K562 (cell line): ENCODE measurements around the gene TARBP1. TPM values are rescaled to one million over a fixed set of nuclear protein-coding genes. Genes with fewer than 3 reads are reported as not detected.

ENCODE experiments used
- CBX3 ChIP-seq, 2 experiments: IDR thresholded peaks; 1 replicate in 1 of 2; 2 replicates in 1 of 2; pipeline ENCODE4 v1.6.1; 2012; ENCODE audit warnings: inconsistent platforms in 2 of 2, low read length in 2 of 2, borderline replicate concordance in 1 of 2, control low read depth in 1 of 2
- CEBPZ ChIP-seq: fragments of 150-350 bp; IDR thresholded peaks from 2 replicates; pipeline ENCODE4 v1.6.1; 2014; ENCODE audit warnings: low read depth, mild to moderate bottlenecking, low read length, borderline replicate concordance
- CLOCK ChIP-seq: fragments of 250-450 bp; sonication (Bioruptor Pico); IDR thresholded peaks from 2 replicates; pipeline ENCODE4 v1.4.0; 2020; ENCODE audit warnings: mild to moderate bottlenecking, moderate library complexity, borderline replicate concordance
- MBD2 ChIP-seq: sonication (generic); IDR thresholded peaks from 2 replicates; pipeline ENCODE4 v1.6.1; 2016; ENCODE audit warnings: low read depth, borderline replicate concordance
- MCM7 ChIP-seq, 2 experiments: fragments of 450-650 bp; IDR thresholded peaks; 2 replicates each; pipeline ENCODE4 v1.6.1; 2016 to 2018
- MXI1 ChIP-seq: IDR thresholded peaks from 2 replicates; pipeline ENCODE4 v1.6.1; 2011; ENCODE audit warnings: low read depth, mild to moderate bottlenecking, improper control_type of control experiment, low read length
- NFIC ChIP-seq: fragments of 450-650 bp; IDR thresholded peaks from 2 replicates; pipeline ENCODE4 v1.6.1; 2017; ENCODE audit warnings: mild to moderate bottlenecking, inconsistent platforms
- NFIX ChIP-seq: fragments of 250-450 bp; sonication (Bioruptor Pico); IDR thresholded peaks from 2 replicates; pipeline ENCODE4 v1.4.0; 2020; ENCODE audit warnings: low read depth, mild to moderate bottlenecking, moderate library complexity
- POLR3A ChIP-seq: IDR thresholded peaks from 2 replicates; pipeline ENCODE4 v1.6.1; 2011; ENCODE audit warnings: borderline replicate concordance, mild to moderate bottlenecking, moderate library complexity; ENCODE audit not compliant: insufficient read length, insufficient read depth; ENCODE audit errors: extremely low read depth
- TOE1 ChIP-seq, 2 experiments: fragments of 450-650 bp in 1 of 2; sonication (generic) in 1 of 2; formaldehyde crosslinking in 1 of 2; IDR thresholded peaks; 2 replicates each; pipeline versions ENCODE4 v1.7.1 to v1.8.0; 2016 to 2022; ENCODE audit warnings: borderline replicate concordance in 2 of 2, mild to moderate bottlenecking in 2 of 2, antibody characterized with exemption in 1 of 2, inconsistent platforms in 1 of 2, low read depth in 1 of 2, missing genetic modification reagents in 1 of 2, moderate library complexity in 1 of 2
- YY1 ChIP-seq, 3 experiments: IDR thresholded peaks; 2 replicates each; pipeline ENCODE4 v1.6.1; 2011; ENCODE audit warnings: low read length in 2 of 3, mild to moderate bottlenecking in 2 of 3, moderate library complexity in 2 of 3, borderline replicate concordance in 1 of 3, control low read depth in 1 of 3, low read depth in 1 of 3; ENCODE audit not compliant: insufficient read depth in 3 of 3, insufficient replicate concordance in 2 of 3, control insufficient read depth in 1 of 3, insufficient read length in 1 of 3; ENCODE audit errors: extremely low read depth in 1 of 3
- ZBTB26 ChIP-seq: fragments of 450-650 bp; formaldehyde crosslinking; IDR thresholded peaks from 2 replicates; pipeline ENCODE4 v1.4.0; 2022; ENCODE audit warnings: missing genetic modification characterization
- ZBTB5 ChIP-seq: fragments of 450-650 bp; IDR thresholded peaks from 2 replicates; pipeline ENCODE4 v1.6.1; 2017; ENCODE audit warnings: antibody characterized with exemption
- ZNF511 ChIP-seq: sonication (generic); formaldehyde crosslinking; IDR thresholded peaks from 2 replicates; pipeline ENCODE4 v1.8.0; 2022; ENCODE audit warnings: mild to moderate bottlenecking, missing genetic modification reagents
- polyA plus RNA-seq, 8 experiments: library from polyadenylated mRNA; depleted of rRNA in 4 of 8; stranded (reverse) in 5 of 8; unstranded in 3 of 8; fragments of >200 nt; fragmentation: Nextera tagmentation in 2 of 8; fragmentation: Illumina TruSeq in 1 of 8; extraction: Ambion mirVana in 2 of 8; extraction: Trizol in 1 of 8; gene quantifications; 2 replicates each; pipeline versions ENCODE4 v1.2.1 to v1.2.3, GENCODE V29; 2011 to 2014; ENCODE audit warnings: inconsistent platforms in 1 of 8, missing spikeins in 1 of 8
- total RNA-seq, 7 experiments: library from RNA; depleted of rRNA in 6 of 7; stranded (reverse); fragments of >200 nt in 6 of 7; fragmentation: Illumina TruSeq in 2 of 7; extraction: Trizol in 2 of 7; gene quantifications; 2 replicates each; pipeline versions ENCODE4 v1.2.1 to v1.2.3, GENCODE V29; 2011 to 2021; ENCODE audit warnings: low replicate concordance in 1 of 7

The TARBP1 gene
- total and polyA plus RNA-seq, 9 of the 15 experiments (the other 6 are each of a cell fraction or from before 2014, with no cell fraction given) = 8.8 to 48.0 (median 22.9) TPM

GRCh38 chr1:234495231-234495990 lies 16.4 kb upstream of the TARBP1 start (continued):
- TF ChIP-seq CEBPZ (no peak), CLOCK (no peak), ZBTB26 (CRISPR knock-in tag) (no peak), NFIC (no peak), ZBTB5 (0 out of 2 replicates have a peak, but pooled peaks have one; percentile 49), NFIX (no peak), POLR3A (no peak), MXI1 (no peak), CBX3 (IDR thresholded peaks at IDR 0.05; ENCODE audit: borderline replicate concordance in 1 of 2, low read length in 2 of 2) (no peak), MBD2 (no peak), ZNF511 (CRISPR knock-in tag) (no peak), TOE1 (IDR thresholded peaks at IDR 0.05; ENCODE audit: borderline replicate concordance) (0 out of 2 replicates have a peak, but pooled peaks have one; percentile 29), TOE1 (CRISPR knock-in tag; IDR thresholded peaks at IDR 0.05; ENCODE audit: borderline replicate concordance, low read depth) (no peak), MCM7 (IDR thresholded peaks at IDR 0.05) (0 out of 4 replicates have a peak, but pooled peaks of 1 of the 2 experiments have one; percentile 37), YY1 (IDR thresholded peaks at IDR 0.05; ENCODE audit: borderline replicate concordance in 1 of 3, control insufficient read depth in 1 of 3, extremely low read depth in 1 of 3, insufficient read depth in 3 of 3, insufficient read length in 1 of 3, insufficient replicate concordance in 2 of 3, low read depth in 1 of 3, low read length in 2 of 3) (no peak)
